HG03460 (cell line): ENCODE data around the gene B3GNT3.
A peak's percentile ranks its signal among the peaks of the same experiment; 100 is the strongest.

Experiments used
- ATAC-seq: cut with Tn5 transposase; IDR thresholded peaks from one replicate; pipeline ENCODE4 v1.9.1; 2021; ENCODE audit not compliant: unreplicated experiment

The B3GNT3 gene

GRCh38 chr19:17794731-17795494 lies at the start of gene B3GNT3:
TSS of gene B3GNT3 (plus strand) at chr19:17795138. CDS start at chr19:17807808, 12,670 bp downstream.
- no peak for ATAC-seq

DNA sequence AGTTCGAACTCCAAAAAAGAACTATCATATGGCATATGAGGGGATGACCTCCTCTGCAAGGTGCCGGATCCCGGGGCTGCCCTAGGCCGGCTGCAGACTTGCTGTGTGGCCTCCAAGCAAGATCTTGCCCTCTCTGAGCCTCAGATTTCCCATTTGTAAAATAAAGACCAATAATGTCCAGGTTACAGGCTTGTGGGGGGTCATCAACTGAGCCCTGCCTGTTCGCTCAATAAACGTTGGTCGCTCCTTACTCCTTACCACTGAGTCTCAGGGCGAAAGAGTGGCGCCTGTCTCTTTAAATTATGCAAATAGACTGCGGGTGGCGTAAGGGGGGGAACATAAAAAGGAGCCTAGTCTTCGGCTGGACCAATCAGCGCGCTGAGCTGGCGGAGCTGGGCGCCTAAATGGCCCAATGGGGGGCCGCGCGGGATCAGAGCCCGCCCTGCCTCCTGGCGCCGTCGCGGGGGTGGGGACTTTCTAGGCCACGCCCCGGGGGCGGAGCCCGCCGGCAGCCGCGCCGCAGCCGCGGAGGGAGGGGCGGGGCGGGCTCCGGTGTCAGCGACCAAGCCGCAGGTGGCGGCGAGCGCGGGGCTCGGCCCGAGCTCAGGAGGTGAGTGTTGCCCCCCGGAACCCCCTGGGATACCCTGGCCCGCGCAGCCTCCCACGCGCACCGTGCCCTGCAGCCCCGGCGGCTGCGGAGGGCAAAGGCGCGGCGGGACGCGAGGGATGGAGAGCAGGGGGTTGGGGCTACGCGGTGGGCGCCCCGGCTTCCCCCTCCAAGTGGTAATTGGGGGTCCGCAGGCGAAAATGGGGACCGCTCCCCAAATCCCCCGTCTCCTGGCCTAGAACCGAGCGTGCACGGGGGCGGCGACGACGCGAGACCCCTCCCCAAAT lies 47.5 kb upstream of the B3GNT3 start:
- ATAC-seq = peak; percentile 72

- no peak for ATAC-seq
These were observed 45.9 kb upstream of the B3GNT3 start for GRCh38 chr19:17748884-17749638.

DNA sequence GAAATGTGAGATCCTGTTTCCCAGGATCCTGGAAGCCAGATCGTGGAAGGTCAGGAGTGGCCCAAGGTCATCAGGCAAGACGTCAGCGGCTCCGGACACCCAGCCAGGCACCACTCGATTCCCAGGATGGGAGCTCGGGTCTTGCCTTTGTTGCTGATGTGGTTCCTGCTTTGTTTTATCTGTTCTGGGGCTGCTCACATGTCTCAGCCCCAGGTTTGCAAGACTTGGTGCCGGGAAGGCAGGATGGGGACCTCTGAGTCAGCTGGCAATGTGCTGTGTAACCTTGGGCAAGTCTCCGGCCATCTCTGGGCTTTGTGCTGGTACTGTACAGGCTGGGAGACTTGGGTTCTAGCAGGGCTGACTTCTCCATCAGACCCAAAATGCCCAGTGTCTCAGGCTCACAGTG lies 45.0 kb upstream of the B3GNT3 start:
- ATAC-seq = no peak

GRCh38 chr19:17751103-17751911 lies 43.6 kb upstream of the B3GNT3 start, which contains the start of gene FCHO1:
TSS of gene FCHO1 (plus strand) at chr19:17751477. CDS start at chr19:17755165, 3,688 bp downstream.
- peak; percentile 35 for ATAC-seq

GRCh38 chr19:17751912-17752273 lies 43.0 kb upstream of the B3GNT3 start:
- no peak for ATAC-seq

DNA sequence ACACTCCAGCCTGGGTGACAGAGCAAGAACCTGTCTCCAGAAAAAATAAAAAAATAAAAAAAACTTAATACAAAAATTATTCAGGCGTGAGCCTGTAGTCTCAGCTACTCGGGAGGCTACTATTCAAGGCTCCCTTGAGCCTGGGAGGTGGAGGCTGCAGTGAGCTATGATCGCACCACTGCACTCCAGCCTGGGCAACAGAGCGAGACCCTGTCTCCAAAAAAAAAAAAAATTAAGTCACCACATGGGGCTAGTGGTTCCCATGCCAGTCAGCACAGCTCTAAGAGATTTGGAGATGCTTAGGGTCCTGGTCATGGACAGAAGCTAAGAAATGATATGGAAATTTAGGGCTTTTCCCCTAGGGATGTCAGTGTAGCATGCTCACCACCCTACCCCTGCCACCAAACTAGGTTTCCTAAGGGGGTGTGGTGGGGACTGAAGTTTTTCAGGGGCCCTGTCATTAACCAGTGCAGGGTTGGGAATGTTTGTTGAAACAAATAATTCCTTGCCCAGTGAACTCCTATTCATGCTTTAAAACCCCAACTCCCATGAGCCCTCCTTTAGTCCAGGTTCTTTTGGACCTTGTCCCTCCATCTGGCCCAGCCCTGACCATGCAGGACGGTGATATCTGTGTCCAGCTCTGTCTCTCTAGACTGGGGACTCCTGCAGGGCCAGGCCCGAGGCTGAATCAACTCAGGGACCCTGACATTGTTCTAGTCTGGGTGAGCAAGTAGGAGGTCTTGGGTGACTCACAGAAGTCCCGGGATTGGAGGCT lies 41.9 kb upstream of the B3GNT3 start:
- ATAC-seq = no peak

DNA sequence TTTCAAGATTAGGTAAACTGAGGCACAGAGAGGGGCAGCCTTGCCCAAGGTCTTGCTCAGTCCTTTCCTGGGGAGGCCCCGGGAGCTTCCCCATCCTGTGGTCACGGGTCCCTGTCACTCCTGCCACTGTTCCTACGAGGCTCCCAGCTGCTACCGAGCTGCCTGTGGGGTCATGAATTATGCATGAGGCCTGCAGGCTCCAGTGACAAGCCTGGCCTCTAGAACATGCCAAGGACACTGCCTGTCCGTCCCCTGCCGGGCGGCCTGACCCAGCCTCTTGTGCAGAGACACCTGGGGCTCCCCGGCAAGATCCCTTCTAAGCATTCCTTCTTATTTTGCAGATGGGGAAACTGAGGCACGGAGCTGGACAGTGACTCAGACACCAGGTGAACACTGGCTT lies 41.0 kb upstream of the B3GNT3 start:
- no peak for ATAC-seq

DNA sequence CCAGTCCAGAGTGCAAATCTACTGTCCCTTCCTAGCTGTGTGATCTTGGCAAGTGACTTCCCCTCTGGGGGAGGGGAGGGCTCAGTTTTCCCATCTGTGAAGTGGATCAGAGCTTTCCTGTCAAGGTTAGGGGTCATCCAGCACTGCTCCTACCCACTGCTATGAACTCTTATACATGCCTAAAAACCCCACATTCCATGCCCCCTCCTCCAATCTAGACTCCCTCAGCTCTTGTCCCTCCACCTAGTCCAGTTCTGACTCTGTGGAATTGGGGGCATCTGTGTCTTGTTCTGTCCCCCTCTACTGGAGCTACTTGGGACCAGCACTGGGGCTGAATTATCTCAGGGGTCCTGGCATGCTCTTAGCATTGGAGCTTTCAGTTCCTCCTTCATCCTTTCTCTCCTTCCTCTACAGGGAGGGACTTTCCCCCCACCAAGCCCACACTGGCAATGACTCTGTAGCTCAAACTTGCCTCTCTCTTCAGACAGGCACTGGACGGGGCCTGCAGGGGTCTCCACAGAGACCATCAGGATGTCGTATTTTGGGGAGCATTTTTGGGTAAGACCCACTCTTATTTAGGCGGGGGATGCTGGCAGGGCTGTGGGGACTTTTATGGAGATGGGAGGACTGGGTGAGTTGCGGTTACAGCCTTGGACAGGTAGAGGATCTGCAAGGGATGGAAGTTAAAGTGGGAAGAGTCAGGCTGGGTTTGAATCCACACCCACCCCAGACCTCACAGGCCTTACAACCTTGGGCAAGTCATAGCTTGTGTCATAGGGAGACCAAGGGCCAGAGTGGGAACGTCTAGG lies 40.1 kb upstream of the B3GNT3 start:
- ATAC-seq = no peak

DNA sequence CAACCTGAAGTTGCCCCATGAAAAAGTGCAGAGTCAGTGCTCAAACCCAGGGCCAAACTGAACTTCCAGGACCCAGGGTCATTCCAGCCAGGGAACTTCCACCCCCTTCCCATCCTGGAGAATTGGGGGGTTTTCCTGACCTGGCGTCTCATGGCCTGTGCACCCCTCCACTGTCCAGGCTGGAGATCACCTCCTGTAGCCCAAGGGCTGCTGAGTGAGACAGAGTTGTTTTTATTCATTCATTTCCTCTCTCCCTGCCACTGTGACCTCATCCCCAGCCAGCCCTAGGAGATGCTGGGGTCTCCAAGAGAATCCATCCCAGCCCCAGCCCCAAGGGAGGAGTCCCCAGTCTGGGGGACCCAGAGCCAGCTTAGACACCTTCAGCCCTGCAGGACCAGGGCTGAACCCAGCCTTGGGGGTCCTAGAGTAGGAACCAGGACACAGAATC lies 39.5 kb upstream of the B3GNT3 start:
- ATAC-seq = no peak

GRCh38 chr19:17755977-17756670 lies 38.8 kb upstream of the B3GNT3 start:
- no peak for ATAC-seq

GRCh38 chr19:17757125-17757524 lies 37.8 kb upstream of the B3GNT3 start:
- no peak for ATAC-seq

DNA sequence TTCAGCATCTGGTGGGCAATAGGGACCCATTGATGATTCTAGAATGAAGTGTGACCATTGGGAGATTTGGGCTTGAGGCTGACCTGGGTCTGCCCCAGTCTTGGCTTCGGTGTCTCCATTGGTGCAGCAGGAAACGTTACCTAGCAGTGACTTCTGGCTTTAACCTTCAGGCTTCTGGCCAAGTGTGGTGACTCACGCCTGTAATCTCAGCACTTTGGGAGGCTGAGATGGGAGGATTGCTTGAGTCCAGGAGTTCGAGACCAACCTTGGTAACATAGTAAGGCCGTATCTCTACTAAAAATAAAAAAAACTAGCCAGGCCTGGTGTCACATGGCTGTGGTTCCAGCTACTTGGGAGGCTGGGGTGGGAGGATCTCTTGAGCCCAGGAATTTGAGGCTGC lies 36.4 kb upstream of the B3GNT3 start:
- no peak for ATAC-seq

DNA sequence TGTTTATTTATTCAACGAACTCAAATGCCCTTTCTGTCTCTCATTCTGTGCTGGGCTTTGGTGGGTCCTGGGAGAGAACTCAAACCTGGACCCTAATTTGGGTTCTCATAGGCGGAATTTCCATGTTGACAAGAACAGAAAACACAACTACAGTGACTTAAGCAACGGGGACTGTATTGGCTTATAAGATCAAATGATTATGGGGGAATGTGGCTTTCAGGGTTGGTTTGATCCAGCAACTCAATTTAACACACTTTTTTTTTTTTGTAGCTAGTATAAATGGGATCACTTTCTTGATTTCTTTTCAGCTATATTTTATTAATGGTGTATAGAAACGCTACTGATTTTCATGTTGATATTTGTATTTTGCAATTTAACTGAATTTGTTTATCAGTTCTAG lies 33.8 kb upstream of the B3GNT3 start:
- ATAC-seq = no peak

DNA sequence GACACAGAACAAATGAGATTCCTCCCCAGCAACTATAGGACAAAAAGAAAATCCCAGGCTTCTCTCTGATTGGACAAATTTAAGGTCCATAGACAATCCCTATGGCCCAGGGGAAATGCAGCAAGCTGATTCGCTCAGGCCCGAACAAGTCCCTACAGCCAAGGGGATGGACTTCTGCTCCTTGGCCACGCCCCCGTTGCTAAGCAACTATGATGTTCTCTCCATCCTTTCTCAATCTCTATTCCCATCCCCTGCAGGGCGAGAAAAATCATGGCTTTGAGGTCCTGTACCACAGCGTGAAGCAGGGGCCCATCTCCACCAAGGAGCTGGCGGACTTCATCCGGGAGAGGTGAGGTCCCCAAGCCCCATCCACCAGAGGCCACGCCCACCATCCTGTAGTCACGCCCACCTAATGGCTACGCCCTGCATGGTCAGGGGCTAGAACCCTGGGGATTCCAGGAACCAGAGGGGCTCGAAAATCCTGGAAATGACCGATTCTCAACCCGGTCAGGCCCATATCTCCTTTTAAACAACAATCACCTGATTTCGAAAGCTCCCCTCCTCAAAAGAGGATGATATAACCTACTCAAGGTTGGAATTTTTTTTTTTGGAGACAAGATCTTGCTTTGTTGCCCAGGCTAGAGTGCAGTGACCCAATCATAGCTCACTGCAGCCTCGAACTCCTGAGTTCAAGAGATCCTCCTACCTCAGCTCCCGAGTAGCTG lies 32.3 kb upstream of the B3GNT3 start:
- ATAC-seq = no peak

GRCh38 chr19:17764348-17764747 lies 30.6 kb upstream of the B3GNT3 start:
- no peak for ATAC-seq

DNA sequence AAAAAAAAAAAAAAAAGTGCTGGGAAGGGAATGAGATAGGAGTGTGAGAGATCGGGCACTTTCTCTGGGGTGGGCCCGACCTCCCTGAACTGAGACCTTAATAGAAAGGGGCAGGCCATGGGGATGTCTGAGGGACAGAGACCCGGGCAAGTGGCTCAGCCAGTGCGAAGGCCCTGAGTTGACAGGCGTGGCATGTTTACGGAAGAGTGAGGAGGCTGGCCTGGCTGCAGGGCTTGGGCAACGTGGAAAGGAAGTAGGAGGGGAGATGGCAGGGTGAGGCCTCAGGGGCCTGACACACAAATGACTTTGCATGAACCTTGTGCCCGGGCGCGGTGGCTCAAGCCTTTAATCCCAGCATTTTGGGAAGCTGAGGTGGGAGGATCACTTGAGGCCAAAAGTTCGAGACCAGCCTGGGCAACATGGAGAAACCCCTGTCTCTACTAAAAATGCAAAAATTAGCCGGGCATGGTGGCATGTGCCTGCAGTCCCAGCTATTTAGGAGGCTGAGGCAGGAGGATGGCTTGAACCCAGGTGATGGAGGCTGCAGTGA lies 29.8 kb upstream of the B3GNT3 start:
- no peak for ATAC-seq
